COLO829 (cell line): Measurements from ENCODE around the gene CSRNP2.
"Not testable (repeated sequence)": the region's sequence is repeated elsewhere in the genome, so short reads cannot be mapped to it uniquely, and the experiment has no call there.

Experiments used
- DNase-seq: peaks from one replicate; pipeline ENCODE4 v3.0.0; 2012; ENCODE audit warnings: low spot score

CSRNP2 gene, protein sequence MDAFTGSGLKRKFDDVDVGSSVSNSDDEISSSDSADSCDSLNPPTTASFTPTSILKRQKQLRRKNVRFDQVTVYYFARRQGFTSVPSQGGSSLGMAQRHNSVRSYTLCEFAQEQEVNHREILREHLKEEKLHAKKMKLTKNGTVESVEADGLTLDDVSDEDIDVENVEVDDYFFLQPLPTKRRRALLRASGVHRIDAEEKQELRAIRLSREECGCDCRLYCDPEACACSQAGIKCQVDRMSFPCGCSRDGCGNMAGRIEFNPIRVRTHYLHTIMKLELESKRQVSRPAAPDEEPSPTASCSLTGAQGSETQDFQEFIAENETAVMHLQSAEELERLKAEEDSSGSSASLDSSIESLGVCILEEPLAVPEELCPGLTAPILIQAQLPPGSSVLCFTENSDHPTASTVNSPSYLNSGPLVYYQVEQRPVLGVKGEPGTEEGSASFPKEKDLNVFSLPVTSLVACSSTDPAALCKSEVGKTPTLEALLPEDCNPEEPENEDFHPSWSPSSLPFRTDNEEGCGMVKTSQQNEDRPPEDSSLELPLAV

GRCh38 chr12:51083126-51083833, at the start of gene CSRNP2:
Gene CSRNP2 (minus strand): TSS chr12:51083596. CDS start chr12:51076561, 7,035 bp downstream.
- DNase-seq: peak; percentile 87

GRCh38 chr12:51132693-51133092, 49.3 kb upstream of the CSRNP2 start:
- no peak for DNase-seq

DNA sequence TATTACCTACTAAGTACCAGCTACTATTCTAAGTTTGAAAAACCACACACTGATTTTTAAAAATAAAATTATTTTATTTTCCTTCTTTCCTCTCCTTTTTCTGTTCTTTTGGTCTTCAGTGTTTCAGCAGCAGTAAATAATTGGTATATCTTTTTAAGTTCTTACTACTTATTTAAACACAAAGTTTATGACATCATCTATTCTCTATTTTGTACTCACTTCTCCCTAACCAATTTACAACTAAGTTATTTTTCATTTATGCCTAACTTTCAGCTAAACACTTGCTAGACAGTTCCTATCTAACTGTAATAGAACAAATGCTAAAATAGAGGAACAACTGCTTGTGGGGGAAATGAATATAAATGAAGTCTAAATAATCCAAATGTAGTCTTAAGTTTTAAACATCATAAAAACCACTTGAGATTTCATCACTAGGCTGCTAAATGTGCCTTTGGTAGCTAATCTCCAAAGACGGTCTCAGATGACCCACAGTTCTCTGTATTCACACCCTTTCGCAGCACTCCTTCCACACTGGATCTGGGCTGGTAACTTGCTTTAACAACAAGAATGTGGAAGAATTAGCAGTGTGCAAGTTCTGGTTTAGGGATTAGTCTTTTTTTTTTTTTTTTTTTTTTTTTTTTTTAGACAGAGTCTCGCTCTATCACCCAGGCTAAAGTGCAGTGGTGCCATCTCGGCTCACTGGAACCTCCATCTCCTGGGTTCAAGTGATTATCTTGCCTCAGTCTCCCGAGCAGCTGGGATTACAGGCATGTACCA, 48.5 kb upstream of the CSRNP2 start:
- DNase-seq: no peak

DNA sequence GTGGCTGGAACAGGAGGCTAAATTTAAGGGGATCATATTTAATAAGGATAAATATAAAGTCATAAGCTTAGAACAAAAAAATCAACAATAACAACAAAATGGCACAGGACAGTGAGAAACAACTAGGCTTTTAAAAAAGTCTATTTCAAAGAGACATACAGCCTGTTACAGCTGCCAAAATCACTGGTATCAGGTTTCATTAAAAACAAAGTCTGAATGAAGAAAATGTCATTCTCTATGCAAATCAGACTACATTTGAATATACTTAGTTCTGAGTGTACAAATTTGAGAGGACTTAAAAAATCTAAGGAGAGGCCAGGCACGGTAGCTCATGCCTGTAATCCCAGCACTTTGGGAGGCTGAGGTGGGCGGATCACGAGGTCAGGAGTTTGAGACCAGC, 45.5 kb upstream of the CSRNP2 start:
- no peak for DNase-seq

- DNase-seq: no peak
Observed at GRCh38 chr12:51127050-51127729, 43.8 kb upstream of the CSRNP2 start.

GRCh38 chr12:51126297-51126696, 42.9 kb upstream of the CSRNP2 start:
- no peak for DNase-seq

- no peak for DNase-seq
Observed at GRCh38 chr12:51124504-51124903, 41.1 kb upstream of the CSRNP2 start.

DNA sequence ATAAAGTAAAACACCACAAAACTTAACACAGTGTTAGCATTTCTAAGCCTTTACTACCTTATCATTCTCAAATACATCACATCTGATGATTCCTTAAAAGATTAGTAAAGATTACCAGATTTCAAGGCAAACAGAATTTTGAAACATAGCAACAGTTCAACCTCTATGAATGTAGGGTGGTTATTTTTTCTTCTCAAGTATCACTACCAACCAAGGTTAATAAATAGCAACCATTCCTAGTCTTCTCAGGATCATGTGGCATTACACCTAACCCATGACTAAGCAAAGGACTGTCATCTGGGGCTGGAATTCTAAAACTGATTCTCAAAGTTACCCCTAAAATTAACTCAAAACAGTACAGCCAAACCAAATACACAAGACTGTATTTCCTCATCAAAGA, 39.4 kb upstream of the CSRNP2 start:
- DNase-seq: no peak

DNA sequence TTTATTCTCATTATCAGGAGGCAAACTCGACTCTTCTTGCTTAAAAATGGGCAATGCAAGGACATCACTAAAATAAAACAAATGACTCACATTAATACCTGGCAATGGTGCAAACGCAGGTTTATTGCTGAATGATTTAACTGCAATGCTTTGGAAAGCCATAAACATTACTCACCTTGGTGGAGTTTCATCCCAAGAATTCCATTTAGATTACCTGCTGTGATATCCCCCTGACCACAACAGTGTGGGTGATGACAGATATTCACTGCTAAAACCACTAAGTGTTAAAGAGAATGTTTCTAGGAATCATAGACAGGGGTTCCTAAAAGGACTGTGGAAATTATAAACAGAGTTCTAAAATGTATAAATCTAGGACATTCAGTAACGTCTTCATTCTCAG, 35.3 kb upstream of the CSRNP2 start:
- DNase-seq: no peak

GRCh38 chr12:51115533-51115932, 32.1 kb upstream of the CSRNP2 start:
- DNase-seq: peak; percentile 43

GRCh38 chr12:51108136-51108535, 24.7 kb upstream of the CSRNP2 start:
- DNase-seq: no peak

DNA sequence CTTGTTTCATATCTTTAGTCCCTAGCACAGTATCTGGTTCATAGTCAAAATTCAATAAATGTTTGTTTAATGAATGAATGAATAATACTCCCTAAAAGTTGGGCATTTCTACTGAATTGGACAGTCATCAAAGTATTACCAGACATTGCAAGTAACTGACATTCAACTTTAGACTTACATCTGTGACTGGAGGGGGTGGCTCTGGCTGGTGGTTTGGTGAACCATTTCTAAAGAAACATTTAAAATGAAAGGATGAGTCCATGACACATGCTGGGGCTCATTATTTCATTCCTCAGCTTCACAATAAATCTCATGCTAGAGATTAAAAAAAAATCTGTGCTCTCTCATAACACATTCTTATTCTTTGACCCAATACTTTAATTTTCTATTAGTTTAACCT, 20.6 kb upstream of the CSRNP2 start:
- DNase-seq: no peak

DNA sequence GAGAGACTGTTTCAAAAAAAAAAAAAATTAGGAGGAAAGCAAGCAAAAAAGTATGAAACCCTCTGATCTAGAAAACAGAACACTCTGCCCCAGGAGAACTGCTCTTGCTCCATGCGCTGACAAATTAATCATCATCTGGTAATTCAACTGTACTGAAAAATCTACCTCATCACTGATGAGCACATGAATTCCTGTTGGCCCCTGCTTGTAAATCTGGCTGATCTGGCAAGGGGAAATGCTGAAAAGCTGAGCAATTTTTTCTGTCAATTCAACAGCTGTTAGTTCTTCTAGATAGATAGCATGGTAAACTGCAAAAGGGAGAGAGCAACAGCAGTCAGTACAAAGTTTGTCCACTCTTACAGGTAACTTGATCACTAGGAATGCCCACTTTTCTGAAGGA, 15.2 kb upstream of the CSRNP2 start:
- no peak for DNase-seq

DNA sequence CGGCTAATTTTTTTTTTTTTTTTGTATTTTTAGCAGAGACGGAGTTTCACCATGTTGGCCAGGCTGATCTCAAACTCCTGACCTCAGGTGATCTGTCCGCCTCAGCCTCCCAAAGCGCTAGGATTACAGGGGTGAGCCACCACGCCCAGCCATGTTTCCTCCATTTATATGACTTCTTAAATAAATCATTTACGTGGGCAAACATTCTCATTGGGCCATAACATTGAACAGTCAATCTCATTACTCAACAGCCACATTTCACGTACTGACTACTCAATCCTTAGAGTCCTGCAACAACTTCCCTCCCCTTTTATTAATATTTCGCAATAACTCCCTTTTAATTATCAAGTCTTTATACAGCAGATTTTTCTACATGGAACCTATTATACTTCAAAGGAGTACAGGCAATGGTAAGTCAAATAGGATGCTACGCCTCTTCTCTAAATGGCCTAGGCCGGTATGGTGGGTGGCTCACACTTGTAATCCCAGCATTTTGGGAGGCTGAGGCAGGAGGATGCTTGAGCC, 7.4 kb upstream of the CSRNP2 start:
- DNase-seq: no peak

DNA sequence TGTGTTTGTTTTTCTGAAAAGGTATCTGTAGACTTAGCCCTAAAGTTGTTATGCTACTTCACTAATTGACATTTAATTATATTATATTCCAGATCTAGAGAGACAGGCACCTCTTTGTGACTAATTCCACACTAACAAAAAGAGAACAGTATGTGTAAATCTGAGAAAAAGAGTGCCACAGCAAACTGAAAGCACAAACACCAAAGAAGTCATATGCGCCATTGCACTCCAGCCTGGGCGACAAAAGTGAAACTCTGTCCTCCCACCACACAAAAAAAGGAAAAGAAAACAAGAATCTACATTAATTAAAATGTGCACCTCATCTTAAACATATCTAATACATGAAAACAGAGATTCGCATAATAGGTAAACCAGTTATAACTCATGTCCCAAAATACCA, 4.4 kb upstream of the CSRNP2 start:
- no peak for DNase-seq

DNA sequence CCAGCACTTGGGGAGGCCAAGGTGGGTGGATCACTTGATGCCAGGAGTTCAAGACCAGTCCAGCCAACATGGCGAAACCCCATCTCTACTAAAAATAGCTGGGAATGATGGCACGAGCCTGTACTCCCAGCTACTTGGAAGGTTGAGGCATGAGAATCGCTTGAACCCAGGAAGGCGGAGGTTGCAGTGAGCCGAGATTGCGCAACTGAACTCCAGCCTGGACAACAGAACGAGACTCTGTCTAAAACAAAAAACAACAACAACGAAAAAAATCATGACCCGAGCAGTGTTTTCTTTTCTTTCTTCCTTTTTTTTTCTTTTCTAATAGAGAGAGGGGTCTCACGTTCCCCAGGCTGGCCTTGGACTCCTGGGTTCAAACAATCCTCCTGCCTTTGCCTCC, 3.5 kb upstream of the CSRNP2 start:
- DNase-seq: no peak

DNA sequence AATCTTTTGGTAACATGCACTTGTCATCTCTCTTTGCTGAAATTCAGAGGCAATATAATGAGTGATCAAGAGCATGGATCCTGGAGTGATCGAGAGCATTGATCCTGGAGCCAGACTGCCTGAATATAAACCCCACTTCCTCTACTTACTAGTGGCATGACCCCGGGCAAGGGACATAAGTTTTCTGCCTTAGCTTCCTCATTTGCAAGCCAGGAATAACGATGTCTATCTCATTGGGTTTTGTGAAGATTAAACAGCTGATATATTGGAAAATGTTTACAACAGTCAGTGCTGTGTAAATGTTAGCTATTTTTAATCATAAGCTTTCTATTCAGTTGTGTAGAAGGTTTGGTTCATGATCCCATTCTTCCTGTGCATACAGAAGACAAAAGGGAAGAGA, 2.4 kb upstream of the CSRNP2 start:
- DNase-seq: no peak

DNA sequence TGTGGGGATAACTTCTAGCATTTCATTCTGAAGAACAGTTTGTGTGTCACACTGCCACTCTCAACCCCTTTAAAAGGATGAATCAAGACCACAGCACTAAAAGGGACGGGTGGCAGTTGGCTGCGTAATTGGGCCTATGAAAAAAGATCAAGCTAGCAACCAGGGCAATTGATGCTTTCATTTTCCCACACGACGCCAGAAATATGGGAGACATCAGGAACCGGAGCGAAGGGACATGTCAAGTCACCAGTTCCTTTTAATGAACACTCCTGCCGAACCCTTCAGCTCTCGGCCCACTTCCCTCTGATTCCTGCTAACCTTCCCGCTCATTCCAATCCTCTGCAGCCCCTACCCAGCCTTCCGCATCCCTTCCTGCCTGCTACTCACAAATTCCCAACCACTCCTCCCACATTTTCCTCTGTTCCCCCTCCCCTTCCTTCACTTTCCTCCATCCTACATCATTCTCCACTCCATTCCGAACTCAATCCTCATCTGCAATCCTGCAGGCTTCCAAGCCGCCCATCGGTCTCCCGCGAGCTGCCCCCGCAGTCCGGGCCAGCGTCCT, 753 bp downstream of the CSRNP2 start:
- peak; percentile 39 for DNase-seq

DNA sequence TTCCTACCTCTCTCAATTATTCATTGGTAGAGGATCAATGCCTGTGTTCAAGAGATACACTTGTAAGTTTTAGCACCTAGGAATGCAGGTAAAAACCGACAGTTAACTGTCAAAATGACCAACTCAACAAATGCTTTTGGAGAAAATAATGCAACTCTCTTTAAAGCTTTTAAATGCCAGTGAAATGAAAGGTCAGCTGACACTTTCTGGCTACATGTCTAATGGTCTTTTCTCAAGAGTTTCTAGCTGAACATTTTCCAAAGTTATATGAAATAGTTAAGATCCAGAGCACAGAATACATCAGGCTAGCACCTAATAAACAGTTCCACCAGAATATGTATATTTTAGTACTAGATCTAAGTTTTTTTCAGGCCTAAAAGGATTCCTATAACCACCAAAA, 2.0 kb downstream of the CSRNP2 start:
- DNase-seq: no peak

GRCh38 chr12:51080136-51080535, 3.3 kb downstream of the CSRNP2 start:
- no peak for DNase-seq

DNA sequence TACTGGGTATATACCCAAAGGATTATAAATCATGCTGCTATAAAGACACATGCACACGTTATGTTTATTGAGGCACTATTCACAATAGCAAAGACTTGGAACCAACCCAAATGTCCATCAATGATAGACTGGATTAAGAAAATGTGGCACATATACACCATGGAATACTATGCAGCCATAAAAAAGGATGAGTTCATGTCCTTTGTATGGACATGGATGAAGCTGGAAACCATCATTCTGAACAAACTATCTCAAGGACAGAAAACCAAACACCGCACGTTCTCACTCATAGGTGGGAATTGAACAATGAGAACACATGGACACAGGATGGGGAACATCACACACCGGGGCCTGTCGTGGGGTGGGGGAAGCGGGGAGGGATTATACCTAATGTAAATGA, 4.5 kb downstream of the CSRNP2 start:
- not testable (repeated sequence) for DNase-seq
